LHCN-M2 (cell line): ENCODE data around the gene PPP1R3F. TPM values are rescaled to one million over a fixed set of nuclear protein-coding genes. Genes with fewer than 3 reads are reported as not detected.

ENCODE experiments used
- DNase-seq: peaks from one replicate; pipeline ENCODE4 v3.0.0-alpha.2; 2012; ENCODE audit warnings: low read depth
- total RNA-seq: library from RNA; depleted of rRNA; stranded (reverse); fragments of >200 nt; gene quantifications from 2 replicates; pipeline ENCODE4 v1.2.3, GENCODE V29; 2014

The PPP1R3F gene
- total RNA-seq, 1 experiment from 2014 or later: 6.1 TPM

DNA sequence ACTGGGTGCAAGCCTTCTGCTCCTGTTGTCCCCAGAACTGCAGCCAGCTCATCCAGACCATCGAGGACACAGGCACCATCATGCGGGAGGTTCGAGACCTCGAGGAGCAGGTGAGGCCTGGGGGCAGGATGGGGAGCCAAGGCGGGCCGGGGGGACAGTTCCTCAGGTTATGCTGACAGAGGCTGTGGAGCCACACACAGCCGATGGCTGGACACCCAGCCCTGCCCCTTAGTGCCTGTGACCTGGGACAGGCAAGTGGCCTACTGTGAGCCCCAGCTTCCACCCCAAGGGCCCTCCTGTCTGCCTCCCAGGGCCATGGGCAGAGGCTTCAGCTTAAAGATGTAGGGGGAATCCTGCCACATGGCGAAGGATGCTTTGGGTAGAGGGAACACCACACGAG lies 20.0 kb upstream of the PPP1R3F start:
- DNase-seq: no peak

DNA sequence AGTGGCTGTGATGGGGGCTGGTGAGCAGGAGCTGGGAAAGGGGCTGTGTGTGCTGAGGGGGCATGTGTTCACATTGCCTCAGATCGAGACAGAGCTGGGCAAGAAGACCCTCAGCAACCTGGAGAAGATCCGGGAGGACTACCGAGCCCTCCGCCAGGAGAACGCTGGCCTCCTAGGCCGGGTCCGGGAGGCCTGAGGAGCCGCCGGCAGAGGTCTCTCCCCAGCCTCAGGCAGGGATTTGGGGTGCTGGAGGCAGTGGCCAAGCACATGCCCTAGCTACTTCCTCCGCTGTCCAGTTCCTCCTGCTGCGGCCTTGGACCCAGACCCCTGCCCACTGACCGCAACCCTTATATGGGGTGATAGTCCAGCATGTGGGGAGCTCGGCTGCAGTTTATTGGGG lies 19.5 kb upstream of the PPP1R3F start:
- no peak for DNase-seq

DNA sequence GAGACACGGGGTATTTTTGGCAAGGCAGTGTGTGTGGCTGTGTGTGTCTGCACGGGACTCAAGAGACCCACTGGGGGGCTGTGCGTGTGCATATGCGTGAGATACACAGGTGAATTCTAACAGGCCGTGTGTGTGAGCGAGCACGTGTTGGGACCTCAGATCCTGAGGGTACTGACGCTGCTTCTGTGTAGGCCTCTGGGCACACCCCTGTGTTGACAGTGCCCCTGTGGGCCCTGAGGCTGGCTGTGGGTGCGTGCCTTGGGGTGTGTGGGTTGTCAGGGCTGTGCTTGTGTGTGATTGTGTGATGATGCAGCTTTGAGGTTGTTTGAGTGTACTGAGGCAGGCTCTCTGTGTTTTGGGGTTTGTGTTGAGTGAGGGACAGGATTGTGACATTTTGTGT lies 19.0 kb upstream of the PPP1R3F start:
- DNase-seq: no peak

DNA sequence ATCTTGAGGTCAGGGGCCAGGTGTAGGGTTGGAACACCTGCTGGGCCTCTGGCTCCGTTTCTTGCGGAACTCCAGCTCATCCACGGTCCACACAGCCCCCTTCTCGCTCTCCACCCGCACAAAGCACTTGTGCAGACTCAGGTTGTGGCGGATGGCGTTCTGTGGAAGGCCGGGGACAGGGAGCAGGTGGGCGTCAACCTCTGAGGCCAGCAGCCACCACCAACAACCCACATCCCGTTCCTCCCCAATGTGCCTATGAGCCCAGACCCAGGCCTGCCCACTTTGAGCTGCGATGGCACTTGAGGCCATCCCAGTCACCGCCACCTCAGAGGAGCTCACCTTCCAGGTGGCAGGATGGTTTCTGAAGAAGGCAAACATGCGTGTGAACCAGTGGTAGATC lies 18.3 kb upstream of the PPP1R3F start:
- DNase-seq: no peak

DNA sequence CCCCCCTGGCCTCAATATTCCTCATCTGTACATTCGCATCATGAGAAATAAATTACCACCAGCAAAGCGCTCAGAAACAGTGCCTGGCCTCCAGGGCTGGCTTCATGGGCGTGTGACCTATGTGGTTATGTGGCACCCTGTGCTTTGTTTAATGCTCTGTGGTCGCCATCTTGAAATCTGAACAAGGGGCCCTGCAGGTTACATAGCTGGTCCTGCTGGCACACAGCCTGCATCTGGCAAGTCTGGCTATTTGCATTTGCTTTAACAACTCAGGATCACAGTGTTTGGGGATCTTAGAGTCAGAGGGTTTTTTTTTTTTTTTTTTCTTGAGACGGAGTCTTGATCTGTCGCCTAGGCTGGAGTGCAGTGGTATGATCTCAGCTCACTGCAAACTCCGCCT lies 15.0 kb upstream of the PPP1R3F start:
- DNase-seq: no peak

DNA sequence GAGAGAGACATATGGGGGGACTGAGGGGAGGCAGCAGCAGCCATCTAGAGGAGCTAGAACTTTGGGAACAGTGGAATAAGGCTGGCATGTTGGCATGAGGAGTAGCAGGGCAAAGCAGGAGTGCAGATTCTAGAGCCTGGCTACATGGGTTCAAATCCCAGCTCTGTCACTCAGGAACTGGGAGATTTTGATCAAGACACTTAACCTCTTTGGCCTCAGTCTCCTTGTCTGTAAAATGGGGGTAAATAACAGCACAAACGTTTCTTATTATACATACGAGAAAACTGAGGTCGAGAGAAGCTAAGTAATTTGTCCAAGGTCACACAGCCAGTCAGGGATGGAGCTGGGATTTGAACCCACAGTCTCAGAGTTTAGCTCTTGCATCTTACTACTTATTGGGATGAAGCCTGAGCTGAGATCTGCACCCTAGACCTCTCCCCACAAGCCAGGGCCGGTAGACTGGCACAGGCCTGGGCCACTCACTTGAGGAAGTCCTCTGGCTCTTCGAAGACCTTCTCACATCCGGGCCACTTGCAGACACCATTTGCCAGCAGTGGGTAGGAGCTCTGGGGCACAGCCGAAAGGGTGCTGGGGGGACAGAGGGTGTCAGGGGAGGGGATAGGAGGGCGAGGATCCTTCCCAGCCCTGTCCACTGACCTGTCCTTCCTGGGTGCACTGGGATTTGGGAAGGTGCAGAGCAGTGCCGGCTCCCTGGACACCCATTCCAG lies 13.2 kb upstream of the PPP1R3F start:
- no peak for DNase-seq

DNA sequence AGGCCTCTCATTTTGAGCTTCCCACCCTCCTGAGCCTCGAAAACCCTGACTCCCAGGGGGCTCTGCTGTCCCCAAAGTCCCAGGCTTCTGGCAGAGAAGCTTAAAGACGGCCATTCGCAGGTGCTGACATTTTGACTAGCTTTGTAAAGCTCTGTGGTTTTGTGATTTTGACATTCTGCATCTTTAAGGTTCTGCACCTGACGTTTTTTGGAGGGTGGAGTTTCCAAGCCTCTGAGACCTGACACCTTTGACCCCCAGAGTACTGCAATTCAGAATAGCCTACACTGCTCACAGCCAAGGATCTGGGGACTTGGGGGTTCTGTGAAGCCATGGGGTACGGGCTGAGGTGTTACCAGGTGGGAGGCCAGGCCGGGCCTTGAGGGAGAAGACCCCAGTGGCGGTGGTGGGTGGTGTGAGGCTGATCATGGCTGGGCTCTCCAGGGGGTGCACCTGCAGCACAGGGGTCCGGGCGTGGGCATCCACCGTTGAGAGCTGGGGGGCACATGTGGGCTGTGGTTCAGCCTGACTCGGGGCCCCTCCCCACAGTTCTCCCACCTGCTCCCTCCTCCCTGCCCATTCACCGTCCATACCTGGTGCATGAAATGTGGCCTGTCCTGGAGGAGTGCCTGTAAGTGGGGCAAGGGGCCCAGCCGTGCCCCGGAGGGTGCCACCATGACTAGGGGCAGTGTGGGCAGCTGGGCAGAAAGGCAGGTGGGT lies 12.4 kb upstream of the PPP1R3F start:
- DNase-seq: no peak

DNA sequence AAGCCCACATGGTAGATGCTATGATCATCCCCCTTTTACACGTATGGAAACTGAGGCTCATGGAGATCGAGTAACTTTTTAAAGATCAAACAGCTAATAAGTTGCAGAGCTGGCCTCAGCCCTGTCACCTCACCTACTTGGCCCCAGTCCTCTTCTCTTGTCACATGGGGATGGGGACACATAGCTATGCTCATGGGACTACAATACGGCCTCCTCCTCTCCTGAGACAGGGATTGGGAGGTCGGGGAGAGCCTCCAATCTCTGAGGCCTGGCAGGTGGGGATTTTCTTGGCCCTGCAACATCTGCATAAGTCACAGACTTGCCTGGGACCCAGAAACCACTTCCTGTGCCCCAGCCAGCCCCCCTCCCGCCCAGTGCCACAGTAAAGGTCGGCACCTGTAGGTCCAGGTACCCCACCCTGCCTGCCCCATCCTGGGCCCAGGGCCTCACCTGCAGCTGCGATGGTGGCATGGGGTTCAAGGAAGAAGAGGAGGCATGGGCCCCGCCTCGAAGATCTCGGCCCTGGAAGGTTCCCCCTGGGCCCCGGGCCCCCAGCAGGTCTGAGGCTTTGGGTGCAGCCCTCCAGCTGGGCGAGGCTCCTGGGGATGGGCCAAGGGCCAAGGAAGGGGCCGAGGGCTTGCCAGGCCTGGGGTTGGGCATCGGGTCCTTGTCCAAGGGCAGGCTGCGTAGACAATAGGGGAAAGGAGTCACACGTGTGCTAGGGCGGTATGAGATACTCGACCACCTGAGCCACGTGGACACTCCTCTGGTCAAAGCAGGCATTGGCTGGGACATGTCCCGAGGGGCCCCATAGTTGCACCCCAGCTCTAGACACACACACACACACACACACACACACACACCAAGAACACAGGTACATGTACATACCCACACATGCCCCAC lies 11.5 kb upstream of the PPP1R3F start:
- no peak for DNase-seq

DNA sequence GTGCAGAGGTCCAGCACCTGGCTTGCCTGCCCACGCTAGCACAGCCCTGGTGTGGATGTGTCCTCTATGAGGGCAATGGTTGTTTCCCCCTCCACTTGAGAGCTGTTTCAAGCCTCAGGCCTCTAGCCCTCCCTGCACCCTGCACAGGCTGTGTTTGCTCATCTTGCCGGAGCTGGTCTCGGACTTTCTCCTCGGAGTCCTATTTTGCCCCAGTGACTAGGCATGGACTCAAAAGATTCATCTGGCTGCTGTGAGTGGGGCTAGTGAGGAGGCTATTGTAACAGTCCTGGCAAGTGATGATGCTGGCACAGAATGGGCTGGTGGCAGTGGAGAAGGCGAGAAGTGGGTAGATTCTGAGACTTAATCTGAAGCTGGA lies 10.9 kb upstream of the PPP1R3F start:
- no peak for DNase-seq

DNA sequence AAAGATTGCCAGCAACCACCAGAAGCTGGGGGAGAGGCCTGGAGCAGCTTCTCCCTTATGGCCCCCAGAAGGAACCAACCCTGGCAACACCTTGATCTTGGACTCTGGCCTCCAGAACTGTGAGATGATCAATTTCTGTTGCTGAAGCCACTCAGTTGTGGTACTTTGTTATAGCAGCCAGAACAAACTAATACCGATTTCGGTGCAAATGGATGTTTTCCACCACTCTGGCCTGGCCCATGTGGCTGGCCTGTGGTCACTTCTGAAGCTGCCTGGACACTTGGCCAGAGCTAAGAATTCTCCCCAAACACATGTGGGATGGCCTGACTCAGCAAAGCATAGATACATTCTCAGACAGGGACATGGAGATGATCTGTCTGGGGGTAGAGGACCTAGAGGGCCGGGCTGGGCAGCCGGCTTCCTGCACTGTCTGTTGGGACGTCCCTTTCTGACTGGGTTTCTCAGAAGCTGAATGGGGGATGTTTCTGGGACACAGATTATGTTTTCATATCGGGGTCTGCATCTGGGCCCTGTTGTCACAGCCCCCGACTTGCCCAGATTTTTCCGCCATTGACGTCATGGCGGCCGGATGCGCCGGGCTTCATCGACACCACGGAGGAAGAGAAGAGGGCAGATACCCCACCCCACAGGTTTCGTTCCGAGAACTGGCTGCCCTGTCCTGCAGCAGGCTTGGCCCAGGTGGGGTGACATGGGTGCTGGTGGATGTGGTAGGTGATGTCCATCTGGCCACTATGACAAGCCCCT lies 9.2 kb upstream of the PPP1R3F start:
- no peak for DNase-seq

DNA sequence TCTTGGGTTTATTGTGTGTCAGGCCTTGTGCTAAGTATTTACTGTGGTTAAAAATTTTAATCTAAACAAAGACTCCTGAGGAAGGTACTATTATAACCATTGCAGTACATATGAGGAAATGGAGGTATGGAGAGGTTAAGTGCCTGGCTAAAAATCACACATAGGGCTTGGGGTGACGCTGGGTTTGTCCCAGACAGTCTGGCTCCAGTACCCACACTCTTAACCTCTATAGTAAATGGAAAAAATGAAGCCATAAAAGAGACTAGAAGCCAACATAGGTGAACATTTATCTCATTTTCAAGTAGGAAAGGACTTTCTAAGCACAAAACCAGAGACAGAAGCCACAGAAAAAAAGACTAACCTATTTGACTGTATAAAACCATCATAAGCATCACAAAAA lies 7.0 kb upstream of the PPP1R3F start:
- DNase-seq: no peak

DNA sequence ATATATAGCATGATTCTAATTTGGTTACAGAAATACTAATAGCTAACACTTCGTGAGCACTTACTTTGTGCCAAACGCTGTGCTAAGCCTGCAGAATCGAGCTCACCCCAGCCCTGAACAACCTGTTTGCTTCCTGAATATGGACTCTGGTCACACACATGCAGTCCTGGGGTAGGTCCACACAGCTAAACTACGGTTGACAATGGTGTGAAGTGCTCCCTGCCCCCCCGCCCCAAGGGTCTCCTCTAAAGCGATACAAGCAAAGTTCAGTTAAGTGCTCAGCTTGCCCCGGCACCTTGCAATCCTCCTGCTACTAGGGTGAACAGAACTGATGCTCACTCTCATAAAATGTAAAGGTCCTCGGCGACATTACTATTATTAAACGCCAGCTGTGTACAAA lies 6.0 kb upstream of the PPP1R3F start:
- no peak for DNase-seq

DNA sequence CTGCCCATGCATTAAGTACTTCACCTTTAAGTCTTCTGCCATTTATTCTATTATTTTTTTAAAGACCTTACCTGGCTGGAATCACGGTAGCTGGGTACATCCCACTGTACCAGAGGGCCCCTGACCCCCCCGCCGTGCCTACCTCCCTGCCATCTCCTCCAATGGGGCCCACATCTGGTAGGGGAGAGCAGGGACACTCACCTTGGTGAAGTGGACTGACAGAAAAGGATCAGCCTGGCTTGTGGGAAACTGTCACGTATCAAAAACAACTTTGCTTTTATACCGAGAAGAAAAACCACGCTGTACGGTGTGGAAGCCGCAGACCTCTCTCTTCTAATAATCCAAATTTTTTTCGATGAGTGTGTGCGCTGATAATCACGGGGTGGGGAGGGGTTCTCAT lies 5.1 kb upstream of the PPP1R3F start, which contains the start of gene FOXP3:
FOXP3 (minus strand) TSS at position 251 of the 400 bp plus-strand sequence. CDS start 6,205 bp downstream, outside the sequence.
- no peak for DNase-seq

DNA sequence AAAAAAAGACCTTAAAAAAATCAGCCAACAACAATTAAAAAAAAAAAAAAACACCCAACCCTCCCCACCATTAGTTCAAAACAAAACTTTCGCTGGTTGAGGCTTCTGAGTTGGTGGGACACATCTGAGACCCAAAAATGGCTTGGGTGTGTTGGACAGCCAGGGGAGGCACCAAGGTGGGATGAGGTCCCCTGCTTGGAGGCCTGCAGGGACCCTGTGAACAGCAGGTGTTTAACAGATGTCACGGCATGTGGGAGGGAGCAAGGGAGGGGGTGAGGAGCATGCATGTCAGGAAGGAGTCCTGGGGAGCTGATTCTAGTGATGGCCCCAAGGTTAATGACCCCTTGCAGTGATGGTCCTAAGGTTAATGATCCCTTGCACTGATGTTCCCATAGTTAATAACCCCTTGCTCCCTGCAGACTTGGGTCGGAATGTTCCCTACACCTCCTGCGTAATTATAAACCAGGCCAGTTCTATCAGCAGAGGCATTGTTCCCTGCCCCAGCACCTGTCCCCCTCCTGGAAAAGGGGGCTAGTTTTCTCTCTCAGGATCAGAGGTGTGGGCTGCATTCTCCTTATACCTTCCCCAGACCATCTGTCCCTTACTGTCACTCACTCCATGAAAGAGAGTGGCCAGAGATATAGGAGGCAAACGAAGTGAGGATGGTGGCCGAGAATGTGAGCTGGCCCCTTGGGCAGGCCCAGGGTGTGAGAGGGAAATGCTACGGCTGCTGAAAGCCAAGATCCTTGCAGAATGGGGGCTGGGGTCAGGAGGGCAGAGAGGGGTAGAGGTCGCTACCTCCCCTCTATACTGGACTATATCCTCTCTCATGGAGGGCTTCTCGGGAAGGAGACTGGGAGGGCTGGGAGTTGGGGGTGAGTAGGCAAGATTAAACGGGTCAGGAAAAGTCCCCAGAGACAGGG lies 2.8 kb upstream of the PPP1R3F start:
- no peak for DNase-seq

DNA sequence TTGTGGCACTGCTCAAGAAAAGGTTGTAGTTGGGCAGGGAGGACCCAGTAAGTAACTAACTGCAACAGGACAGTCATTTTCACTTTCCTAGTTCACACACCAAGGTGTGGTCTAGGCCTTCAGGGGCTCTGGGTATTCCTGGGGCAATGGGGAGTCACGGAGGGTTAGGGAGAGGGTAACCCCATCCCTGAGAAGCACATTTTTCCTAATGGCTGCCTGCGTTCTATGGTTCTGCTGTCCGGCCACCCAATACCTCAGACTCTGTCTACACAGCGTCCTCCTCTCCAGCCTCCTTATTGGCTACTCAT lies 937 bp upstream of the PPP1R3F start:
- DNase-seq: no peak

DNA sequence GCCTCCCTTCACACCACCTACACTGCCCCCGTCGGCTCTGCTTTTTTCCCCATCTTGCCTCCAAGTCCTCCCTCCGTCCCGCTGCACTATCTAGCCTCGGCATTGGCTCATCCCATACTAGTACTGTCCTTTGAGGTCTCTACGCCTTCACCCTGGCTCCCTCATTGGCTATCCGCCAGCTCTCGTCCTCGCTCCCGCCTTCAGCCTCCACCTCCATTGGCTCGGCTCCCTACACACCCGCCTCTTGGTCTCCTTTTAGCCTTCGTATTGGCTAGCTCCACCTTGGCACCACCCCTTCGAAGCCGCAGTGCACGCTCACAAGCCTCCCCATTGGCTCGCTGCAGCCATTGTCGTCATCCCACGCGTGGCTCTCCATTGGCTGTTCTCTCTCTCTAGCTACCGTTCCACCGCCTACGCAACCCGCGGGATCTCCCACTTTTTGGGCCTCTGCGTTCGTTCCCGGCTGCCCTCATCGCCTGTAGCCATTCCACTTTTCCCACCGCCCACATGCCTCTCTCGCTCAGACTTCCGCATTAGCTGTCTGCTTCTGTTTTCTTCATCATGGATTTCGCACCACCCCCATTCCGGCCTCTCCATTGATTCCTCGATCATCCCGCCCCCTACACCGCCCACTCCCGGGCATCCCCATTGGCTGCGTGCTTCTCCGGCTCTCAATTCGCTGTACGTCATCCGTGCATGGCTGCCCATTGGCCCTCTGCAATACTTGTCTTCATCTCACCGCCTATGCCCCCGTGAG lies 405 bp upstream of the PPP1R3F start:
- DNase-seq: peak; percentile 96

DNA sequence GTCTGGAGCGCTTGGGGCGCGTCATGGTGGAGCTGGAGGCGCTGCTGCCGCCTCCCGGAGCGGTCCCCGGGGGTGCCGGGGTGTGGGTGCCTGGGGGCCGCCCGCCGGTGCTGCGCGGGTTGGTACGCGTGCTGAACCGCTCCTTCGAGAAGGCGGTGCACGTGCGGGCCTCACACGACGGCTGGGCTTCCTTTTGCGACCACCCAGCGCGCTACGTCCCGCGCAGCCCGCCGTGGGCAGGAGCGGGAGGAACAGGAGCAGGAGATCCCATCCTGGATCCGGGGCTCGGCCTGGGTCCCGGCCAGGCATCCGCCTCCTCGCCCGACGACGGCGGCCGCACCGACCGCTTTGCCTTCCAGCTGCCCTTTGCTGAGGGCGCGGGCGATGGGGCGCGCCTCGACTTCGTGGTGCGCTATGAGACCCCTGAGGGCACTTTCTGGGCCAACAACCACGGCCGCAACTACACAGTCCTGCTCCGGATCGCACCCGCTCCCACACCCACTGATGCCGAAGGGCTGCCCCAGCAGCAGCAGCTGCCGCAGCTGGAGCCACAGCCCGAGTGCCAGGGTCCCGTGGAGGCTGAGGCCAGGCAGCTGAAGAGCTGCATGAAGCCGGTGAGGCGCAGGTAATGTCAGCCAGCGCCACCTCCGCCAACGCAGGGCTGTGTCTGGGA lies 792 bp downstream of the PPP1R3F start:
- DNase-seq: no peak

DNA sequence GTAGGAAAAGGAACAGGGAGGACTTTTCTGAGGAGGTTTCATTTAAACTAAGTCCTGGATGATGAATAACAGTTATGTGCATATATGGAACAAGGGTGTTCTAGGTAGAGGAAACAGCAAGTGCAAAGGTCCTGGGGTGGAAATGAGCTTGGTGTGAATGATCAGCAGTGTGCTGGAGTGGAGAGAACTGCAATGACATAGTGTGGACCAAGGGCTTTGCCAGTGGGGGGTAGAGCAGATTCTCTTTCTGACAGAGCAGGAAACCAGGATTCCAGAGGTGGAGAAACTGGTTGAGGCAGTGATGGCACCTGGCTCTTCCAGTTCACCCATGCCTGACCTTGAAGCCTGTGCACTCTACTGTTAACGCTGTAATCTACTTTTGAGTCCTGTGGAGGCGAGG lies 1.7 kb downstream of the PPP1R3F start:
- no peak for DNase-seq

DNA sequence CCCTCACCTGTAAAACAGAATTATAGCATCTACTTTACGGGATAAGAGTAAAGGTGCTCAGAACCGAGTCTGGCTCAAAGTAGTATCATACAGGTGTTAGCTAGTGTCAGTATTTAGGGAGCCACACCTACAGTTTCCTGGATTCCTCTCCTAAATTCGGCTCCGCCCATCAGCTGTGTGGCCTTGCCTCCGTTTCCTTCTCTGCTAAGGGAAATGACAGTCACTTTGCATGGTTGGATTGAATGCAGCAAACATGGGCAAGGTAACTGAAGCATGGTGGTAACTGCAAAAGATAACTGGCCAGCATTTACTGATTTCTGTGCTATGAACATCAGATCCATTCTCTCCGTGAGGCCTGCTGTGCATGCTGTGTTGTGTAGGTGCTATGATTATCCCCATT lies 2.8 kb downstream of the PPP1R3F start:
- DNase-seq: no peak
